ENCODE measurements around the gene HYAL2. TPM values are rescaled to one million over a fixed set of nuclear protein-coding genes. Genes with fewer than 3 reads are reported as not detected.

Gene HYAL2
- total and polyA plus RNA-seq, 9 of the 15 experiments (the other 6 are each of a cell fraction or from before 2014, with no cell fraction given): 0.36 to 22.7 (median 11.4) TPM; not detected in 1

- TF ChIP-seq, protein P1, sequence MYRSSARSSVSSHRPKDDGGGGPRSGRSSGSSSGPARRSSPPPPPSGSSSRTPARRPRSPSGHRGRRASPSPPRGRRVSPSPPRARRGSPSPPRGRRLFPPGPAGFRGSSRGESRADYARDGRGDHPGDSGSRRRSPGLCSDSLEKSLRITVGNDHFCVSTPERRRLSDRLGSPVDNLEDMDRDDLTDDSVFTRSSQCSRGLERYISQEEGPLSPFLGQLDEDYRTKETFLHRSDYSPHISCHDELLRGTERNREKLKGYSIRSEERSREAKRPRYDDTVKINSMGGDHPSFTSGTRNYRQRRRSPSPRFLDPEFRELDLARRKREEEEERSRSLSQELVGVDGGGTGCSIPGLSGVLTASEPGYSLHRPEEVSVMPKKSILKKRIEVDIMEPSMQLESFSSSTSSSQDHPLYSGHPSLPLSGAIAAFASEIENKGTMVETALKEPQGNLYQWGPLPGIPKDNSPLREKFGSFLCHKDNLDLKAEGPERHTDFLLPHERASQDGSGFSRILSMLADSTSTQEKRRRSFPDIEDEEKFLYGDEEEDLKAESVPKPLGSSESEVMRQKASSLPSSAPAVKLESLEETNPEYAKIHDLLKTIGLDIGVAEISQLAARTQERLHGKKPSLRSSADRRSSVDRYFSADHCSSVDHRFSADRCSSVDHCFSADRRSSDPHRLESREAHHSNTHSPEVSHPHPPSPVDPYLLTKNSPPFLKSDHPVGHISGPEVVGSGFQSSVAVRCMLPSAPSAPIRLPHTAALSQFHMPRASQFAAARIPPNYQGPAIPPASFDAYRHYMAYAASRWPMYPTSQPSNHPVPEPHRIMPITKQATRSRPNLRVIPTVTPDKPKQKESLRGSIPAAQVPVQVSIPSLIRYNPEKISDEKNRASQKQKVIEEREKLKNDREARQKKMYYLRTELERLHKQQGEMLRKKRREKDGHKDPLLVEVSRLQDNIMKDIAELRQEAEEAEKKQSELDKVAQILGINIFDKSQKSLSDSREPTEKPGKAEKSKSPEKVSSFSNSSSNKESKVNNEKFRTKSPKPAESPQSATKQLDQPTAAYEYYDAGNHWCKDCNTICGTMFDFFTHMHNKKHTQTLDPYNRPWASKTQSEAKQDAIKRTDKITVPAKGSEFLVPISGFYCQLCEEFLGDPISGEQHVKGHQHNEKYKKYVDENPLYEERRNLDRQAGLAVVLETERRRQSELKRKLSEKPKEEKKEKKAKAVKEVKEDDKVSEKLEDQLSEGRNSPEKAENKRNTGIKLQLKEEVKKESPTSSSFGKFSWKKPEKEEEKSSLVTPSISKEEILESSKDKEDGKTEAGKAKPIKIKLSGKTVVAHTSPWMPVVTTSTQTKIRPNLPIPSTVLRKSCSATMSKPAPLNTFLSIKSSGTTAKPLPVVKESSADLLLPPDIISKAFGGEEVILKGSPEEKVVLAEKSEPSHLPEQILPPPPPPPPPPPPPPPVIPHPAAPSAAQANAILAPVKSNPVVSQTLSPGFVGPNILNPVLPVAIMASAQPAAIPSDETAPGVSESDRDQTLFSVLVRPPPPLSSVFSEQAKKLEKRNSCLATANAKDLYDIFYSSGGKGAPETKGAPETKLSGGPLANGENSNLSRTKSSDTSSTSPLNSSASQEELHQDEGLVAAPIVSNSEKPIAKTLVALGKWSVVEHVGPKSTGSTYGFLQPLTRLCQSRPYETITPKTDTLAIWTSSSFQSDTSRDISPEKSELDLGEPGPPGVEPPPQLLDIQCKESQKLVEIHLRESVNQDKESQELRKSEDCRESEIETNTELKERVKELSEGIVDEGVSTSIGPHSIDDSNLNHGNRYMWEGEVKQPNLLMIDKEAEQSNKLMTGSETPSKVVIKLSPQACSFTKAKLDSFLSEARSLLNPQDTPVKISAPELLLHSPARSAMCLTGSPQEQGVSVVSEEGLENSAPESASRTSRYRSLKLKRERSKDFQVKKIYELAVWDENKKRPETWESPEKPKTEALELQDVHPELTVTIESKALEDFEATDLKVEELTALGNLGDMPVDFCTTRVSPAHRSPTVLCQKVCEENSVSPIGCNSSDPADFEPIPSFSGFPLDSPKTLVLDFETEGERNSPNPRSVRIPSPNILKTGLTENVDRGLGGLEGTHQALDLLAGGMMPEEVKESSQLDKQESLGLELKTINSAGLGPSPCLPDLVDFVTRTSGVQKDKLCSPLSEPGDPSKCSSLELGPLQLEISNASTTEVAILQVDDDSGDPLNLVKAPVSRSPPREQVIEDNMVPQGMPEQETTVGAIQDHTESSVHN (IDR thresholded peaks at IDR 0.05; ENCODE audit: borderline replicate concordance in 1 of 2, low read depth in 1 of 2): no peak
- TF ChIP-seq RBM39 (optimal IDR thresholded peaks at IDR 0.05; ENCODE audit: low read depth, low read length): no peak
- TF ChIP-seq IRF2 (CRISPR knock-in tag; IDR thresholded peaks at IDR 0.05): no peak
- 0 out of 2 replicates have a peak, but pooled peaks have one; percentile 5 for TF ChIP-seq MYC (IDR thresholded peaks at IDR 0.05; ENCODE audit: low read depth, low read length)
- TF ChIP-seq MYC (CRISPR knock-in tag; IDR thresholded peaks at IDR 0.05; ENCODE audit: borderline replicate concordance, low read depth): no peak
- no peak for TF ChIP-seq FOXJ2 (tag; IDR thresholded peaks at IDR 0.05)
- TF ChIP-seq, protein P2, sequence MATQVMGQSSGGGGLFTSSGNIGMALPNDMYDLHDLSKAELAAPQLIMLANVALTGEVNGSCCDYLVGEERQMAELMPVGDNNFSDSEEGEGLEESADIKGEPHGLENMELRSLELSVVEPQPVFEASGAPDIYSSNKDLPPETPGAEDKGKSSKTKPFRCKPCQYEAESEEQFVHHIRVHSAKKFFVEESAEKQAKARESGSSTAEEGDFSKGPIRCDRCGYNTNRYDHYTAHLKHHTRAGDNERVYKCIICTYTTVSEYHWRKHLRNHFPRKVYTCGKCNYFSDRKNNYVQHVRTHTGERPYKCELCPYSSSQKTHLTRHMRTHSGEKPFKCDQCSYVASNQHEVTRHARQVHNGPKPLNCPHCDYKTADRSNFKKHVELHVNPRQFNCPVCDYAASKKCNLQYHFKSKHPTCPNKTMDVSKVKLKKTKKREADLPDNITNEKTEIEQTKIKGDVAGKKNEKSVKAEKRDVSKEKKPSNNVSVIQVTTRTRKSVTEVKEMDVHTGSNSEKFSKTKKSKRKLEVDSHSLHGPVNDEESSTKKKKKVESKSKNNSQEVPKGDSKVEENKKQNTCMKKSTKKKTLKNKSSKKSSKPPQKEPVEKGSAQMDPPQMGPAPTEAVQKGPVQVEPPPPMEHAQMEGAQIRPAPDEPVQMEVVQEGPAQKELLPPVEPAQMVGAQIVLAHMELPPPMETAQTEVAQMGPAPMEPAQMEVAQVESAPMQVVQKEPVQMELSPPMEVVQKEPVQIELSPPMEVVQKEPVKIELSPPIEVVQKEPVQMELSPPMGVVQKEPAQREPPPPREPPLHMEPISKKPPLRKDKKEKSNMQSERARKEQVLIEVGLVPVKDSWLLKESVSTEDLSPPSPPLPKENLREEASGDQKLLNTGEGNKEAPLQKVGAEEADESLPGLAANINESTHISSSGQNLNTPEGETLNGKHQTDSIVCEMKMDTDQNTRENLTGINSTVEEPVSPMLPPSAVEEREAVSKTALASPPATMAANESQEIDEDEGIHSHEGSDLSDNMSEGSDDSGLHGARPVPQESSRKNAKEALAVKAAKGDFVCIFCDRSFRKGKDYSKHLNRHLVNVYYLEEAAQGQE (IDR thresholded peaks at IDR 0.05; ENCODE audit: borderline replicate concordance): 0 out of 2 replicates have a peak, but pooled peaks have one; percentile 19
- TF ChIP-seq, protein P2 (CRISPR knock-in tag; IDR thresholded peaks at IDR 0.05; ENCODE audit: low read depth): no peak
- TF ChIP-seq CREM (IDR thresholded peaks at IDR 0.05; ENCODE audit: low read depth): peak; percentile 66
- no peak for TF ChIP-seq ILK (tag; IDR thresholded peaks at IDR 0.05; ENCODE audit: borderline replicate concordance, low read depth)
- no peak for TF ChIP-seq THRA (IDR thresholded peaks at IDR 0.05)
These were observed 23.0 kb downstream of the HYAL2 start (continued) for GRCh38 chr3:50299638-50299928.
